Measurements from ENCODE around the gene IMP4. TPM values are rescaled to one million over a fixed set of nuclear protein-coding genes. Genes with fewer than 3 reads are reported as not detected.

Gene IMP4
- total RNA-seq, 1 experiment from 2014 or later: 101 TPM

DNA sequence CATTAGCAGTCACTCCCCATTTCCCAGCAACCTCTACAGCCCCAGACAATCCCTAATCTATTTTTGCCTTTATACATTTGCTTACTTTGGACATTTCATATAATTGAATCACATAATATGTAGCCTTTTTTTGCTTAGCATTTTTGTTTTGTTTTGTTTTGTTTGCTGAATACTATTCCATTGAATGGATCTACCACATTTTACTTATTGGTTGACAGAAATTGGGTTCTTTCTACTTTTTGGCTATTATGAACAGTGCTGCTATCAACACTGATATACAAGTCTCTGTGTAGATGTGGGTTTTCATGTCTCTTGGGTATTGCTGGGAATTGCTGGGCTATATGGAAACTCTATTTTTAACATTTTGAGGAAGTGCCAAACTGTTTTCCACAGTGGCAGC, 20.8 kb downstream of the IMP4 start:
- H3K14ac ChIP-seq (ENCODE audit: insufficient read depth, low read length): no peak overlapping the region
- Mint-ChIP-seq H3K4me1 (peaks cover under 1 to 2% of the 10 kb centered on the region in 2 experiments; a peak in 2 of 4 replicates), H3K9me3 (peaks cover 2 to 3% of the 10 kb centered on the region in 2 experiments; a peak in 3 of 5 replicates), H3K4me3 (no peak overlapping the region), H3K27ac (no peak overlapping the region), H3K27me3 (ENCODE audit: low read depth) (peaks cover 7% of the 10 kb centered on the region), H3K36me3 (ENCODE audit: insufficient read depth in 1 of 3, low read depth in 3 of 3) (peaks cover 0 to 7% (median 0%) of the 10 kb centered on the region in 3 experiments; a peak in 4 of 7 replicates)
- no peak overlapping the region for H3K56ac ChIP-seq (ENCODE audit: insufficient read length, low read depth, low read length)
- H4K5ac ChIP-seq (ENCODE audit: insufficient read length, low read depth, low read length): no peak overlapping the region
- no peaks in the 10 kb centered on the region for H3K4me1 ChIP-seq (ENCODE audit: insufficient read depth, low read length)
- DNase-seq: no peak
- no peak overlapping the region for H4K8ac ChIP-seq (replicated peaks; ENCODE audit: insufficient read length, low read depth, low read length)
- H3K18ac ChIP-seq (ENCODE audit: insufficient read length, low read depth, low read length): no peak overlapping the region
- H3T11ph ChIP-seq (ENCODE audit: low read length): no peak overlapping the region
- no peaks in the 10 kb centered on the region for H3K79me2 ChIP-seq (ENCODE audit: insufficient read depth, low read length)
- no peak overlapping the region for H3K9ac ChIP-seq (ENCODE audit: extremely low read depth, insufficient read length, low read length)
- no peak overlapping the region for H2AK5ac ChIP-seq (ENCODE audit: insufficient read length, low read length)
- H3K23ac ChIP-seq (ENCODE audit: insufficient read length, low read depth, low read length): no peak overlapping the region
- H2BK120ac ChIP-seq (ENCODE audit: low read depth, low read length, poor library complexity, severe bottlenecking): no peak overlapping the region
- H3K27me3 ChIP-seq (ENCODE audit: insufficient read depth, low read length): no peaks in the 10 kb centered on the region
- H4K20me1 ChIP-seq (ENCODE audit: control insufficient read depth, insufficient read depth, insufficient read length): no peaks in the 10 kb centered on the region
- H2BK12ac ChIP-seq (ENCODE audit: insufficient read length, low read depth, low read length): no peak overlapping the region
- H2AFZ ChIP-seq (ENCODE audit: low read length): no peak overlapping the region
- no peaks in the 10 kb centered on the region for H3K79me1 ChIP-seq (ENCODE audit: insufficient read depth, low read depth, low read length, poor library complexity, severe bottlenecking)
- H3K23me2 ChIP-seq (ENCODE audit: insufficient read length, low read depth, low read length, poor library complexity, severe bottlenecking): no peaks in the 10 kb centered on the region
- no peak overlapping the region for H2BK5ac ChIP-seq (ENCODE audit: insufficient read length, low read length)
- no peak overlapping the region for H3K27ac ChIP-seq (ENCODE audit: insufficient read length, low read depth, low read length)
- no peak overlapping the region for H3K4me2 ChIP-seq (ENCODE audit: insufficient read depth, insufficient read length, low read length)
- no peak overlapping the region for H2BK20ac ChIP-seq (ENCODE audit: low read depth, low read length, poor library complexity, severe bottlenecking)
- no peak overlapping the region for H4K91ac ChIP-seq (ENCODE audit: insufficient read length, low read depth, low read length)
- H2BK15ac ChIP-seq (ENCODE audit: low read depth, low read length): no peak overlapping the region
- TF ChIP-seq, protein P1, sequence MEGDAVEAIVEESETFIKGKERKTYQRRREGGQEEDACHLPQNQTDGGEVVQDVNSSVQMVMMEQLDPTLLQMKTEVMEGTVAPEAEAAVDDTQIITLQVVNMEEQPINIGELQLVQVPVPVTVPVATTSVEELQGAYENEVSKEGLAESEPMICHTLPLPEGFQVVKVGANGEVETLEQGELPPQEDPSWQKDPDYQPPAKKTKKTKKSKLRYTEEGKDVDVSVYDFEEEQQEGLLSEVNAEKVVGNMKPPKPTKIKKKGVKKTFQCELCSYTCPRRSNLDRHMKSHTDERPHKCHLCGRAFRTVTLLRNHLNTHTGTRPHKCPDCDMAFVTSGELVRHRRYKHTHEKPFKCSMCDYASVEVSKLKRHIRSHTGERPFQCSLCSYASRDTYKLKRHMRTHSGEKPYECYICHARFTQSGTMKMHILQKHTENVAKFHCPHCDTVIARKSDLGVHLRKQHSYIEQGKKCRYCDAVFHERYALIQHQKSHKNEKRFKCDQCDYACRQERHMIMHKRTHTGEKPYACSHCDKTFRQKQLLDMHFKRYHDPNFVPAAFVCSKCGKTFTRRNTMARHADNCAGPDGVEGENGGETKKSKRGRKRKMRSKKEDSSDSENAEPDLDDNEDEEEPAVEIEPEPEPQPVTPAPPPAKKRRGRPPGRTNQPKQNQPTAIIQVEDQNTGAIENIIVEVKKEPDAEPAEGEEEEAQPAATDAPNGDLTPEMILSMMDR (conservative IDR thresholded peaks at IDR 0.05): no peak
- no peak overlapping the region for H3K4ac ChIP-seq (ENCODE audit: low read depth, low read length)
- no peaks in the 10 kb centered on the region for H3K9me3 ChIP-seq (ENCODE audit: control insufficient read depth, low read depth, low read length)

Measured in H9 (cell line).